GM08714 (cell line): Measurements from ENCODE around the gene SLC9A8.
"Not testable (repeated sequence)": the region's sequence is repeated elsewhere in the genome, so short reads cannot be mapped to it uniquely, and the experiment has no call there.

Source experiments
- H3K4me3 ChIP-seq: fragments of 200-500 bp; sonication (Bioruptor generic); 2 replicates; pipeline ENCODE4 v1.5.1; 2014; ENCODE audit warnings: mild to moderate bottlenecking, low read length, inconsistent platforms
- ZNF274 ChIP-seq: IDR thresholded peaks from 2 replicates; pipeline ENCODE4 v1.6.1; 2012; ENCODE audit warnings: mild to moderate bottlenecking, low read depth, low read length

SLC9A8 gene

DNA sequence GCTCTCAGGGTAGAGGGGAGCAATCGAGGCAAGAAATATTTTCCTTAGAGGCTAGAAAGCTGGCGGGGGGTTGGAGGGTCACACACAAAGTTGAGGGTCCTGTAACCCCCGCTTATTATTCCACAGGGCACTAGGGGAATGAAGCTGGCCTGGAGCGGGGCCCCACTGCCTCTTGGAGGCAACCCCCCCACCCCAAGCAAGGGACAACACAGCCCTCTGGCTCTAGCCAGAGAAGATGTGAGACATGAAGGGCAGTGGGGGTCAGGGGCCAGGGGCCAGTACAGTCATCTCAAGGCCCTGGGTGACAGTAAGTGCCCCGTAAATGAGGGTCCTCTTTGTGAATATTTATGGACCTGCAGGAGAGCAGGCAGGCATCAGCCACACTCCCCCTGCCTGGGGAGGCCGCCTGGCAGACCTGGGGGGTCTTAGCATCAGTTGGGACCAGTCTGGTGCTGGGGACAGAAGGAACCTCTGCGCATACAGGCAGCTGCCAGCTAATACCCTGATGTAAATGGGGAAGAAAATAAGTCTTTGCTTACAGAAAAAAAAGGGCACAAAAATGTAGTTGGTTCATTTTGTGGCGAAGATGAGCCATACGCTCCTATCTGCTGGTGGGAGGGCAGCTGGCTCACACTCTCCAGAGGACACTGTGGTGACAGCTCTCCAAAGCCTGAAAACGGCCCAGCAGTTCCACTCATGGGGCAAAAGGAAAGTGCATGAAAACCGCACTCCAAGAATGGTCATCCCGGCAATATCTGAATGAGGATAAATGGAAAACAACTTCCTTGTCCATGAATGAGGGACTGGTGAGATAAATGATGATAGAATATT, 80.8 kb downstream of the SLC9A8 start:
- TF ChIP-seq ZNF274, result no peak
- no peak overlapping the region for H3K4me3 ChIP-seq

DNA sequence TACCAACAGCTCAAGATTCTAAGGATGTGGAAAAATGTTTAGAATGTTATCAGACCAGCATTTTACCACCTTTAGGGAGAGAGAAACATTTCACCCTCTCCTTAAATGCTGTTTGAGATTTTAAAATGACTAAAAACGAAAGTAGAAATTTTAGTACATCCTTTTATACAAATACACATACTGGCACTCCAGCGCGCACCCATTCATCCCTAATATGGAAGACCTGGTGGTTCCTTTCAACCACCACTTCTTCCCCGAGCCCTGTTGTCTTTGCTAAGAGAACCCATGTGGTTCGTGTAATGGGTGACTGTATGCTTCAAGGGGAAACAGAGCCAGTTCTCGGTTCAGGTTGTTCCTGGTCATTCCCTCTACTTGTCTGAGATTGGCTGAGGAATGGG, 81.4 kb downstream of the SLC9A8 start:
- no peak for TF ChIP-seq ZNF274
- no peak overlapping the region for H3K4me3 ChIP-seq

GRCh38 chr20:49895474-49896093, 83.0 kb downstream of the SLC9A8 start:
- H3K4me3 ChIP-seq, result not testable (repeated sequence)

DNA sequence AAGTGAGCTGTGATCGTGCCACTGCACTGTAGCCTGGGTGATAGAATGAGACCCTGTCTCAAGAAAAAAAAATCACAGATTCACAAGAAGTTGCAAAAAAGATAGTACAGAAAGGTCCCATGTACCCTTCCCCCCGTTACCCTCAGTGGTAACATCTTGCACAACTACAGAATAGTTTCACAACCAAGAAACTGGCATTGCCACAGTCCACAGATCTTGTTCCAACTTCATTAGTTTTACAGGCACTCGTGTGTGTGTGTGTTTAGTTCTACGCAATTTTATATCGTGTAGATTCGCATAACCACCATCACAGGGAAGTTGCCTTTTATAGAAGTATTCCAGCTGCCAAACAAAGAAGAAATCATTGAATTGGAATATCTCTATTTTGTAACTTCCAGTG, 83.6 kb downstream of the SLC9A8 start:
- no peak for TF ChIP-seq ZNF274
- no peak overlapping the region for H3K4me3 ChIP-seq

DNA sequence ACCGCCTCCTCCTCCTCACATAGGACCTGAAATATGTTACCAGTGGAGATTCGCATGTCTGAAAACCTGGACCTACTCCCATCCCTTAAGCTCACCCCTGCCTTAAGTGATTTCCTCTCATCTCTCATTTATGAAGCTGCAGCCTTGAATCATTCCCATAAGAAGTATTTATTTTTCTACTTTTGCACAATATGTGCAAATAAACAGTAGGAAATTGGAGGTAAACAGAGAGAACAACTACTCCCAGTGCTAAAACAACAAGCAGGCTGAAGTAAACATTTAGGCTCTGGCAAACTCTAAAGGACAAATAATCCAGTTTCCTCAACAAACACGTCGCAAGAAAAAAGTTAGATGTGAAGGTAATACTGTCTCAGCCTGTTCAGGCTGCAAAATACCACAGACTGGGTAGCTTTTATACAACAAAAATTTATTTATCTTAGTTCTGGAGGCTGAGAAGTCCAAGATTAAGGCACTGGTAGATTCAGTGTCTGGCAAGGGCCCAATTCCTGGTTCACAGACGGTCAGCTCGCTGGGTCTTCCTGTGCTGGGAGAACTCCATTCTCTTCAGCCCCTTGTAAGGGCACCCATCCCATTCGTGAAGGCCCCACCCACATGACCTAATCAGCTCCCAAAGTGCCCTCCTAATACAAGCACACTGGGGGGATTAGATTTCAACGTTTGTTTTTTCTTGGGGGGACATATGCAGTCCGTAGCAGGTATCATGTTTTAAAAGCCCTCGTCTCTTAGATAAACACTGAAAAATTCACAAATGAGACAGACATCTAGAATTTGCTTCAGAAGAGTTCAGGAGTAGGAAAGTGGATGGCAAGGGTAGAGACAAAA, 87.1 kb downstream of the SLC9A8 start:
- TF ChIP-seq ZNF274, result no peak
- no peak overlapping the region for H3K4me3 ChIP-seq

- no peak for TF ChIP-seq ZNF274
- H3K4me3 ChIP-seq, result no peak overlapping the region
Observed at GRCh38 chr20:49901588-49901987, 89.0 kb downstream of the SLC9A8 start.

DNA sequence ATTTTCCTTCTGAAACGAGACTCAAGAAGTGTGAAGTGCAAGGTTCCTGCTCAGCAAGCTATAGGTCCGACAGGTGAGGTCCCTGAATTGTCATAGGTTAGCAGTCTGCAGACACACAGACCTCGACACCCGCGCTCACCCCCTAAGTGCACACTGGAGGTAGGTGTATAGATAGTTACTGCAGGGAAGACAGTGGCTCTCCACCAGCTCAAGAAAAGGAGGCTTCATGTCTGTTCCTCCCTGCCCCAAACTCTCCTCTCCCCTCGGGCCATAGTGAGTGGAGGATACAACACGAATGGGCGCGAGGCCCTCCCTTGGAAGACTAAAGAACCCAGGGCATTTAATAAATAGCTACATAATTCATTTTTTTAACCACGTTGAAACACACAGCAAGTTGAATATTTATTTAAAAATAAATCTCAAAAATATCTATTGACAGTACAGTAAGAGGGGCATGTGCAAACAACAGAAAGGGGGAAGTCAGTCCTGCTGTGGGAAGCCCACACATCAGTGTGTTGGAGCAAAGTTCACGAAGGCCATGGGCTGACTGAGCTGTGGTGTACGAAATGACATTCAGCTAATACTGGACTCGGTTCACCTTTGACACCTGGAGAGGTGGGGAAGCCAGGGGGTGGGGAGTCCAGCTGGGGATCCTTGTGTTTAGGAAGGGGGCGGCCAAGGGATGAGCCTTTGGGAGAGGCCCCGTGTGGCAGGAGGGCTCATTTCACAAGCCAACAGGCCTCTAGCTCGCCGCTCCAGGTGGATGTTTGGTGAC, 92.0 kb downstream of the SLC9A8 start:
- TF ChIP-seq ZNF274, result no peak
- H3K4me3 ChIP-seq, result no peak overlapping the region

GRCh38 chr20:49905415-49906091, 92.9 kb downstream of the SLC9A8 start:
- TF ChIP-seq ZNF274, result no peak
- H3K4me3 ChIP-seq, result no peak overlapping the region

DNA sequence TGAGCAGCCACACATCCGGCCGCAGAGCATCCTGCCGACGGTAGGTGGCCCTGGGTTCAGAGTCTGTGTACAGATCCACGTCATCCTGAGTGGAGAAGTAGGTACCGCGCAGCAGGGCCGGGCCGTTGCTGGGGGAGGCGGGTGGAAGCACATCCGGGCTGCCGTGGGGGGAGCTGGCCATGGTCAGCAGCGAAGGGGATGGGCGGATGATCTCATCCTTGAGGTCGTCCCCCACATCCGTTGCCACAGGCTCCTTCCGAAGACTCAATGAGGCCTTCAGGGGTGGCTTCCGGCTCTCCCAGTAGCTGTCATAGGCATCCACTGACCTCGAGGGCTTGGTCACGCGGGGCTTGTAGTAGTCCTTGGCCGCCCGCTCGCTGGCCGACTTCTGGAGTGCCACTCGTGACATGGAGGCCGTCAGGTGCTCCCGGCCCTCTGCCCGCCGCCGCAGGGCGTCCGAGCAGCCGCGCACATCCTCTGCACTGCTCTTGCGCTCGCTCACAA, 93.5 kb downstream of the SLC9A8 start:
- TF ChIP-seq ZNF274, result no peak
- no peak overlapping the region for H3K4me3 ChIP-seq

DNA sequence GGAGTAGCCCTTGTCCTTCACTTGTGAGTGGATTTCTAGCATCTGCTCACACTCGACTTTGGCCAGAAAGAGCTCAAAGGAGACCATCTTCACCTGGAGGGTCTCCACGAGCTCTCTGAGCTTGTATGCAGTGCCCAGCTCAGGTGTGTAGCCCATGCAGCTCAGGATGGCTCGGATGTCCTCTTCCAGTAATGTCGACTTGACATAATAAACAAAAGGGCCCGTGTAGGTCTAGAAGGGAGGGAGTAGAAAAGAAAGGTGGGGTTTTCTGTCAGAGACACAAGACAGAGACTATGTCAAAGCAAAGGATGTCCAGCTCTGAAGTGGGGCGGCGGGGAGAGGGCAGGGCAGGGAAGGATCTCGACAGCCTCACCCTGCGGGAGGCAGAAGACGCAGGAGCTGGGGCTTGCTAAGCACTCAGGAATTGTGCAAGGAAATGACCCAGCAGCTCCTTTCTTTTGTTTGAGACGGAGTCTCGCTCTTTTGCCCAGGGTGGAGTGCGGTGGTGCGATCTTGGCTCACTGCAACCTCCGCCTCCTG, 94.1 kb downstream of the SLC9A8 start:
- no peak overlapping the region for H3K4me3 ChIP-seq
- no peak for TF ChIP-seq ZNF274

DNA sequence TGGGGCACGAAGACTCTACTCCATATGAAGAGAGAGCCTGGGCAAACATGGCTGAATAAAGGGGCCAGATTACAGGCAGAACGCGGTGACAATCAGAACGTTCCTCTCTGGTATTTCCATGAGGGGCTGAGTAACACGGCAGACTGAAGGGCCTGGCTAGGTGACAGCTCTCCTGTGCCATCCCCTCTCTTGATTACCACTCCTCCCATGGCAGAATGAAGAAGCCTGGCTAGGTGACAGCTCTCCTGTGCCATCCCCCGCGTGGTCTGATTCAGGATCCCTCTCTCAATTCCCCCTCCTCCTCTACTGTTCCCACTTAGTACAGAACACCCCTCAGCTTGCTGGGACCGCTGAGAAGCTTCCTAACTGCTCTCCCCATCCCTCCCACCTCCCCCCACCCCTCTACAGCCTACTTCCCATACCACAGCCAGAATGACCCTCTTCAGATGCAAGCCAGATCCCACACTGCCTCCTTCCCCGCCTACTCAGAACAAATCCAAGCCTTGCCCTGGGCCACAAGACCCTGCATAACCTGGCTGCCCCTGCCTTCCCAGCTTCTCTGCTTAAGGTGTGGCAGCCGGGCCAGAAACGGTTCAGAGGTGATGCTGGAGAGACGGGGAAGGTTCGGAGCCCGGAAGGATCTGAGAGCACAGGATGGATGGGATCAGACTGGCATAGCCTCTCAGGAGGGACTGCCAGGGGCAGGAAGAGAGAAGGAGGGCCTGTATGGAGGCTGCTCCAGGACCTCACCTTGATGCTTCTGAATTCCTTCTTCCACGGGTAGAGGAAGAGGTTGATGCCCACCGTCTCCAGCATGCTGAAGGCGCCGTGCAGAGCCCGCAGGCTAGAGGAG, 95.0 kb downstream of the SLC9A8 start:
- no peak for TF ChIP-seq ZNF274
- no peak overlapping the region for H3K4me3 ChIP-seq

DNA sequence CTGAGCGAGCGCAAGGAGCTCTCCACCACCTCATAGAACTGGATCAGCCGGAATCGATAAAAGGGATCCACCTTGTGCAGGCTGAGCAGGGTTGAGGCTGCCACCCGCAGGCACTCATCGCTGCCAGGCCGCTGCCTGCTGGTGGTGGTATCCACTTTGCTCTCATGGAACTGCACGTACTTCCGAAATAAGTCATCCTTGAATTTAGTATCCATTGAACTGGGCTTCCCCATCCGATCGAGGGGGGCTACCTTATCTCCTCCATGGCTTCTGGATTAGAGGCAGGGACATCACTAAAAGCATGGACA, 95.6 kb downstream of the SLC9A8 start:
- H3K4me3 ChIP-seq, result no peak overlapping the region
- TF ChIP-seq ZNF274, result no peak
